ENCODE results near the gene PIP4K2C. TPM values are rescaled to one million over a fixed set of nuclear protein-coding genes. Genes with fewer than 3 reads are reported as not detected.

The PIP4K2C gene
- total RNA-seq, 1 donor from 2014 or later, result 46.6 TPM

DNA sequence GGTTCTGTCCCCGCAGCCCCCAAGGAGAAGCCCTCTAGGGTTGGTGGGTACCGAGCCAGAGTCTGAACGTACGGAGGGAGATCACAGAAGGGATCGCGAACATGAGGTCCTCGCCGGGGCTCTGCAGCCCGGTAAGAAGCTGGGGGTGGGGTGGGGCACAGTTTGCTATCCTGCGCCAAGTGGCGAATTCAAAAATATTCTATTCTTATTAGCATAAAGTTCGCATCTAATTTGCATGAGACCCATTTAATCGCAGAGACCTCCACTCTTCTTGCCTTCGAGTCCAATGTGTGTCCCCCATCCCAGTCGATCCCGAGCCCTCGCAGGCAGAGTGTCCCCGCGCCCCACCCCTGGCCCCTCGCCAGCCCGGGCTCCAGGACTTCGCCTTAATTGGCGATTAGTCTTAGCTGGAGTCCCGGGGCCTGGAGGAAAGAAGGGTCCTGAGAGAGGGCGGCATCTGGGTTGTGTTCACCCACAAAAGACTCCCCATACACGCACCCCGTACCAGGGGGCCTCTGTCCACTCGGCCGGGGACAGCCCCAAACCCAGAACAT lies 19.6 kb downstream of the PIP4K2C start:
- DNase-seq (ENCODE audit: low read depth), result no peak
- peak overlapping the region; percentile 60 for H3K4me3 ChIP-seq (ENCODE audit: low read depth, low read length)

DNA sequence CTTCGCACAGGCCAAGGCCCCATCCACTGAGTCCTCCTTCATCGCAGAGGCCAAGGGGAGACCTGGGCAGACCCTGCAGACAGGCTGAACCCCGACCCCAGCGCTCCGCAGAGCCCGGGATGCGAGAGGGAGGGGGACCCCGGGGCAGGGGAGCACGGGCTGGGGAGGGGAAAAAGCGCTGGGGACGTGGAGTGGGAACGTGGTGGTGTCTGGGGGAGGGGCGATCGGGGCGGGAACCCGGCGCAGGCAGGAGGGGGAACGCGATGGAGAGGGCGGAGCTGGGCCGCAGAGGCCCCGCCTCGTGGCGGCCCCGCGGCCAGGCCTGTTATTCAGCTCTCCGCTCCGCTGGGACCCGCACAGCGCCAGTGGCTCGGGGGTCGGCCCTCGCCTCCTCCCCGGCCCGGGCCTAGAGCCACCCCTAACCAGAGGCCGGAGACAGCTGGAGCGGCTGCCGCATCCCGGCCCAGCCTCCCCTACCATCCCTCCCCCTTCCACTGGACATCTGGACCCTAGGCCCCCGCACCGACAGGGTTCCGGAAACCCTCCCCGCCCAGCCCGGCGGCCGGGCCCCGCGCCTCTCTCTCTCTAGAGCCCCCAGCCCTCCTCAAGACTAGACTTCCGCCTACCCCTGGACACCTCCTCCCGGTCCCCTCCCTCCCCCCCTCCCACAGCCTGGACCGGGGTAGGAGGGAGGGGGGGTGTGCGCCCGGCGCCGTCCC lies 20.3 kb downstream of the PIP4K2C start, which contains the start of gene ARHGEF25:
TSS of gene ARHGEF25 (plus strand) at position 328 of the 719 bp plus-strand sequence. CDS start 460 bp downstream, outside the sequence.
- DNase-seq (ENCODE audit: low read depth), result no peak
- TF ChIP-seq, protein P1, sequence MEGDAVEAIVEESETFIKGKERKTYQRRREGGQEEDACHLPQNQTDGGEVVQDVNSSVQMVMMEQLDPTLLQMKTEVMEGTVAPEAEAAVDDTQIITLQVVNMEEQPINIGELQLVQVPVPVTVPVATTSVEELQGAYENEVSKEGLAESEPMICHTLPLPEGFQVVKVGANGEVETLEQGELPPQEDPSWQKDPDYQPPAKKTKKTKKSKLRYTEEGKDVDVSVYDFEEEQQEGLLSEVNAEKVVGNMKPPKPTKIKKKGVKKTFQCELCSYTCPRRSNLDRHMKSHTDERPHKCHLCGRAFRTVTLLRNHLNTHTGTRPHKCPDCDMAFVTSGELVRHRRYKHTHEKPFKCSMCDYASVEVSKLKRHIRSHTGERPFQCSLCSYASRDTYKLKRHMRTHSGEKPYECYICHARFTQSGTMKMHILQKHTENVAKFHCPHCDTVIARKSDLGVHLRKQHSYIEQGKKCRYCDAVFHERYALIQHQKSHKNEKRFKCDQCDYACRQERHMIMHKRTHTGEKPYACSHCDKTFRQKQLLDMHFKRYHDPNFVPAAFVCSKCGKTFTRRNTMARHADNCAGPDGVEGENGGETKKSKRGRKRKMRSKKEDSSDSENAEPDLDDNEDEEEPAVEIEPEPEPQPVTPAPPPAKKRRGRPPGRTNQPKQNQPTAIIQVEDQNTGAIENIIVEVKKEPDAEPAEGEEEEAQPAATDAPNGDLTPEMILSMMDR (conservative IDR thresholded peaks at IDR 0.05; ENCODE audit: low read depth, low read length), result no peak
- H3K4me3 ChIP-seq (ENCODE audit: low read depth, low read length), result peak within 1 kb of the TSS; percentile 60

More for the DNA sequence above, 19.6 kb downstream of the PIP4K2C start:
- TF ChIP-seq, protein P1 (conservative IDR thresholded peaks at IDR 0.05; ENCODE audit: low read depth, low read length), result no peak

DNA sequence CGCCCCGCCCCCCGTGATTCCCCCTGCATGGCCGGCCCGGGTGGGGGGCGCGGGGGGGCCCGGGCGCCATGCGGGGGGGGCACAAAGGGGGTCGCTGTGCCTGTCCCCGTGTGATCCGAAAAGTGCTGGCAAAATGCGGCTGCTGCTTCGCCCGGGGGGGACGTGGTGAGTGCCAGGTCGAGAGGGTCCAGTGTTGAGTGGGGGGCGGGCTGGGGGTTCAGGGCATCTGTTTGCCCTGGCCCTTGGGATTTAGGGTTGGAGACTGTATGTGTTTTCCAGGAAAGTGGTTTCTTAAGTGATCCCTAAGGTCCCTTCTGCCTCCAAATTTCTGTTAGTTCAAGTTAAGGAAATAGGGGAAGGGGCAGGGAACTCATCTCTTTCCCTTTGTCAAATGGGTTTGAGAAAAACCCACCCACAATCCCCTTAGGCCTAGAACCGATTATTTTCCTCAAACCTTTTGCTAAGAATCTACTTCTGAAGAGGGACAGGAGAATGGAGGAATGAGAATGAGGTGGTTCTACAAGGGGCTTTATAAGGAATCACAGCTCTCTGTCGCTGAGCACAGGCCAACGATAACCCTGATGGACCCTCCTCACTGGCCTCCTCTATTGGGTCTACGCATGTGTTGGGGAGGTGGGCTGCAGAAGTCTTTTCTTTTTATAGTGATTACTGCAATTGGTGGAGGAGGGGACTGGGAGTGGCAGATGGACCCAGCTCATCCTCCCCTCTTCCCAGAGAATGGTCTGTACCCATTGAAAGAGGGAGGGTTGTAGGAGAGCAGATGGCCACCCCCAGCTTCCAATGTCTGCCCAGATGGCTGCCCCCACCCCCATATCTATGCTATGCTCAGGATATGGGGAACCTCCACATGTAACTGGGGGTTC lies 21.1 kb downstream of the PIP4K2C start:
- peak overlapping the region; percentile 60 for H3K4me3 ChIP-seq (ENCODE audit: low read depth, low read length)
- TF ChIP-seq, protein P1 (conservative IDR thresholded peaks at IDR 0.05; ENCODE audit: low read depth, low read length), result no peak
- no peak for DNase-seq (ENCODE audit: low read depth)

DNA sequence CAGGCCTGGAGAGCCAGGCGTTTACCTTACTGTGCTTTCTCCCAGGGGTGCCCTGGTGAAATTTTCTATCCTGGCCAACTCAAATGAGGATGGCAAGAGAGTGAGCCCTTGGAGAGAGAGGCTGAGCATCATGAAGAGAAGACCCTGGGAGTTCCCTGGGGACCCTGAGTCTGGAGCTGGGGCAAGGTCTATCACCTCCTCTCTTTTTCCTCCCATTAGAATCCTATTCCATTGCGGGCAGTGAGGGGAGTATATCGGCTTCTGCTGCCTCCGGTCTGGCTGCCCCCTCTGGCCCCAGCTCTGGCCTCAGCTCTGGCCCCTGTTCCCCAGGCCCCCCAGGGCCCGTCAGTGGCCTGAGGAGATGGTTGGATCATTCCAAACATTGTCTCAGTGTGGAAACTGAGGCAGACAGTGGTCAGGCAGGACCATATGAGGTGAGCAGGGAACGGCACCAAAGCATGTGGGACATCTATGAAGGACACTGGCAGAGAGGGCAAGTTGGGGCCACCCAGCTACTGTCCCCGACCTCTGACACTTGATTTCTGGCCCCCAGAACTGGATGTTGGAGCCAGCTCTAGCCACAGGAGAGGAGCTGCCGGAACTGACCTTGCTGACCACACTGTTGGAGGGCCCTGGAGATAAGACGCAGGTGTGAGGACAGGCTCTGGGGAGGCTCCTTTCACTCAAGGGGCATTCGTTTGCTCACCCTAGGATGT lies 21.9 kb downstream of the PIP4K2C start:
- DNase-seq (ENCODE audit: low read depth), result no peak
- H3K4me3 ChIP-seq (ENCODE audit: low read depth, low read length), result no peak overlapping the region
- TF ChIP-seq, protein P1 (conservative IDR thresholded peaks at IDR 0.05; ENCODE audit: low read depth, low read length), result no peak

DNA sequence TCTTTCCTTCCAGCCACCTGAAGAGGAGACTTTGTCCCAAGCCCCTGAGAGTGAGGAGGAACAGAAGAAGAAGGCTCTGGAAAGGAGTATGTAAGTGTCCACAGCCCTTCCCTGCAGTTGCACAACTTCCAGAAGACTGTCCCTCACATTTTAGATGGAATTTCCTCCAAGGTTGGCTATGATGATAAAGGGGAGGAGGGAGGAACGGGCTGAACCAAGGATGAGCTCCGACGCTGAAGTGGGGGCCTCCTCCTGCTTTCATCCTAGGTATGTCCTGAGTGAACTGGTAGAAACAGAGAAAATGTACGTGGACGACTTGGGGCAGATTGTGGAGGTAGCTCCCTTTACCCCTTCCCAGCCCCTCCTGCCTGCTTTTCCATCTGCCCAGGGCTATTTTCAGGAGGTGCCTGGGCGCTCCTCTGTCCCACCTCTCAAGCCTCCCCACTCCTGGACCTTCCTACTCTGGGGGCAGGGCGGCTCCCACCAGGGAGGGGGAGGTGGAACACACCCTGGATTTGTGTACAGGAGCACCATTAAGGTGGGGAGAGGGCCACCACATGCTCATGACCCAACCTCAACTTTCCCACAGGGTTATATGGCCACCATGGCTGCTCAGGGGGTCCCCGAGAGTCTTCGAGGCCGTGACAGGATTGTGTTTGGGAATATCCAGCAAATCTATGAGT lies 22.6 kb downstream of the PIP4K2C start:
- no peak overlapping the region for H3K4me3 ChIP-seq (ENCODE audit: low read depth, low read length)
- no peak for DNase-seq (ENCODE audit: low read depth)
- TF ChIP-seq, protein P1 (conservative IDR thresholded peaks at IDR 0.05; ENCODE audit: low read depth, low read length), result no peak

Data from epithelial cell of proximal tubule (primary cell).